AG09319 (cell line): ENCODE results near the gene ADCK2.
"Not testable (repeated sequence)": the region's sequence is repeated elsewhere in the genome, so short reads cannot be mapped to it uniquely, and the experiment has no call there.

ENCODE experiments used
- DNase-seq: peaks from one replicate; pipeline ENCODE4 v3.0.0-alpha.2; 2010; ENCODE audit warnings: low read depth; ENCODE audit errors: extremely low read depth
- TF ChIP-seq, protein P1 (sequence below): IDR thresholded peaks from 2 replicates; pipeline ENCODE4 v1.5.1; 2011; ENCODE audit warnings: low read depth, mild to moderate bottlenecking, inconsistent platforms, low read length, moderate library complexity

The ADCK2 gene

DNA sequence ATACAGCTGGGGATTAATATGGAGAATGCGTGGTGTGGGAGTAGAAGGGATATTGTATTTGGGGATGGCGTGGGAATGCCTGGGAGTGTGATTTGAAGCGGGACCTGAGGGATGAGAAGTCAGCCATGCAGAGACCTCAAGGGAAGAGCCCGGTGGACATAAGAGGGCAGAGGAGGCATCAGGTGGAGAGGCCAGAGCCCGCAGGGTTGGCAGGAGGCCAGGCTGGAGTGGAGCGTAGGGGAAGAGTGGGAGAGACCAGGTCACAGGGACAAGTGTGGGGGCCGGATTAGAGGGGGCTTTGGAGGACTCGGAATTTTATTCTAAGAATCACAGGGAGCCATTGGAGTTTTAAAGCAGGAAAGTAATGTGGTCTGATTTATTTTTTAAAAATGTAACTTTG, 25.7 kb downstream of the ADCK2 start:
- DNase-seq, result no peak
- TF ChIP-seq, protein P1, sequence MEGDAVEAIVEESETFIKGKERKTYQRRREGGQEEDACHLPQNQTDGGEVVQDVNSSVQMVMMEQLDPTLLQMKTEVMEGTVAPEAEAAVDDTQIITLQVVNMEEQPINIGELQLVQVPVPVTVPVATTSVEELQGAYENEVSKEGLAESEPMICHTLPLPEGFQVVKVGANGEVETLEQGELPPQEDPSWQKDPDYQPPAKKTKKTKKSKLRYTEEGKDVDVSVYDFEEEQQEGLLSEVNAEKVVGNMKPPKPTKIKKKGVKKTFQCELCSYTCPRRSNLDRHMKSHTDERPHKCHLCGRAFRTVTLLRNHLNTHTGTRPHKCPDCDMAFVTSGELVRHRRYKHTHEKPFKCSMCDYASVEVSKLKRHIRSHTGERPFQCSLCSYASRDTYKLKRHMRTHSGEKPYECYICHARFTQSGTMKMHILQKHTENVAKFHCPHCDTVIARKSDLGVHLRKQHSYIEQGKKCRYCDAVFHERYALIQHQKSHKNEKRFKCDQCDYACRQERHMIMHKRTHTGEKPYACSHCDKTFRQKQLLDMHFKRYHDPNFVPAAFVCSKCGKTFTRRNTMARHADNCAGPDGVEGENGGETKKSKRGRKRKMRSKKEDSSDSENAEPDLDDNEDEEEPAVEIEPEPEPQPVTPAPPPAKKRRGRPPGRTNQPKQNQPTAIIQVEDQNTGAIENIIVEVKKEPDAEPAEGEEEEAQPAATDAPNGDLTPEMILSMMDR, result no peak

DNA sequence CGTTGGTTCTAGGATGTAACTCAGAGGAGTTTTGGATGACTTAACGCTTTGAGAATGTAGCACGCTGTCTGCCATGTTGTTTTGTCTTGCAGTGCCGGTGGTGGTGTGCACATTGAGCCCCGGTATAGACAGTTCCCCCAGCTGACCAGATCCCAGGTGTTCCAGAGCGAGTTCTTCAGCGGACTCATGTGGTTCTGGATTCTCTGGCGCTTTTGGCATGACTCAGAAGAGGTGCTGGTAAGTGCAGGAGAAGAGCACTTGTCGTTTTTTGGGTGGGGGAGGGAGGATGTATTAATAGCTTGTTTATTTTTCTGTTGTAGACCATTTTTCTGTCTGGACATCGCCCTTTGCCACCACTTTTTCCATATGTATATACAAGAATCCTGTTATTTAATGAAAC, 30.0 kb downstream of the ADCK2 start:
- TF ChIP-seq, protein P1, result no peak
- no peak for DNase-seq

DNA sequence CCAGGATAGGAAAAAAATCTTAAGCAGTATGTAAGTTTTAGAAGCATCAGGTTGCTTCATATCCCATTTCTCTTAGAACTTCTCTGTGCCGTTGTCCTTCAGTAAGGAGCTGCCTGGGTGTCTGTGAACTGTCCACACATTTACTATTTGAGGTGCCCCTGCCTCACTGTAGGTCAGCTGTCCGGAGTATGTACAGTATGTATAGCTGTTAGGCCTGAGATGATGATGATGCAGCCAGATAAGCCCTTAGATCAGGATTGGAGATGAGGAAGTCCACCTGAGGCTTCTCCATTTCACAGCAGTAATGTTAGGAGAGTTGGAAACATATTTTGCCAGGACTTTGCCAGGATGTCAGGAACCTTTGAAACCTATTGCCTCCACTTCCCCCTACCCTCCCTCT, 31.5 kb downstream of the ADCK2 start:
- no peak for DNase-seq
- TF ChIP-seq, protein P1, result no peak

DNA sequence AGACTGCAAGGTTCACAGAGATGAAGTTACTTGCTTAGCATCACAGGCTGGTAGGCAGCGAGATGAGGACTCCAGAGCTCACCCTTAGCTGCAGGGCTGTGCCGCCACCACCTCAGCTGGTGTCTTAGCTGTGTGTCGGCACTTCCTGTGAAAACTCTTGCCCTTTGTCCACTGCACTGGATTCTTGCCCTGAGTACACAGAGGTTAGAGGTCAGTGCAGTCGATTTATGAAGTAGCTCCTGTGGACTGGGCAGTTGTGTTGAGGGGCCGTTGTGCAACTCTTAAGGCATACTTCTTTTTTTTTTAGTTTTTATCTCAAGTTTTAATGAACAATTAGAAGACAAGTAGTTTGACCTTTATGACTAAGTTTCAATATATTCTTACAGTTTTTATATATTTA, 34.4 kb downstream of the ADCK2 start:
- no peak for DNase-seq
- TF ChIP-seq, protein P1, result no peak

DNA sequence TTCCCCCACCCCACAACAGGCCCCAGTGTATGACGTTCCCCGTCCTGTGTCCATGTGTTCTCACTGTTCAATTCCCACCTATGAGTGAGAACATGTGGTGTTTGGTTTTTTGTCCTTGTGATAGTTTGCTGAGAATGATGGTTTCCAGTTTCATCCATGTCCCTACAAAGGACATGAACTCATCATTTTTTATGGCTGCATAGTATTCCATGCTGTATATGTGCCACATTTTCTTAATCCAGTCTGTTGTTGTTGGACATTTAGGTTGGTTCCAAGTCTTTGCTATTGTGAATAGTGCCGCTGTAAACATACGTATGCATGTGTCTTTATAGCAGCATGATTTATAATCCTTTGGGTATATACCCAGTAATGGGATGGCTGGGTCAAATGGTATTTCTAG, 36.0 kb downstream of the ADCK2 start:
- DNase-seq, result not testable (repeated sequence)

DNA sequence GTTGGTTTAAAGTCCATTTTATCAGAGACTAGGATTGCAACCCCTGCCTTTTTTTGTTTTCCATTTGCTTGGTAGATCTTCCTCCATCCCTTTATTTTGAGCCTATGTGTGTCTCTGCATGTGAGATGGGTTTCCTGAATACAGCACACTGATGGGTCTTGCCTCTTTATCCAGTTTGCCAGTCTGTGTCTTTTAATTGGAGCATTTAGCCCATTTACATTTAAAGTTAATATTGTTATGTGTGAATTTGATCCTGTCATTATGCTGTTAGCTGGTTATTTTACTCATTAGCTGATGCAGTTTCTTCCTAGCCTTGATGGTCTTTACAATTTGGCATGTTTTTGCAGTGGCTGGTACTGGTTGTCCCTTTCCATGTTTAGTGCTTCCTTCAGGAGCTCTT, 39.6 kb downstream of the ADCK2 start:
- not testable (repeated sequence) for DNase-seq

DNA sequence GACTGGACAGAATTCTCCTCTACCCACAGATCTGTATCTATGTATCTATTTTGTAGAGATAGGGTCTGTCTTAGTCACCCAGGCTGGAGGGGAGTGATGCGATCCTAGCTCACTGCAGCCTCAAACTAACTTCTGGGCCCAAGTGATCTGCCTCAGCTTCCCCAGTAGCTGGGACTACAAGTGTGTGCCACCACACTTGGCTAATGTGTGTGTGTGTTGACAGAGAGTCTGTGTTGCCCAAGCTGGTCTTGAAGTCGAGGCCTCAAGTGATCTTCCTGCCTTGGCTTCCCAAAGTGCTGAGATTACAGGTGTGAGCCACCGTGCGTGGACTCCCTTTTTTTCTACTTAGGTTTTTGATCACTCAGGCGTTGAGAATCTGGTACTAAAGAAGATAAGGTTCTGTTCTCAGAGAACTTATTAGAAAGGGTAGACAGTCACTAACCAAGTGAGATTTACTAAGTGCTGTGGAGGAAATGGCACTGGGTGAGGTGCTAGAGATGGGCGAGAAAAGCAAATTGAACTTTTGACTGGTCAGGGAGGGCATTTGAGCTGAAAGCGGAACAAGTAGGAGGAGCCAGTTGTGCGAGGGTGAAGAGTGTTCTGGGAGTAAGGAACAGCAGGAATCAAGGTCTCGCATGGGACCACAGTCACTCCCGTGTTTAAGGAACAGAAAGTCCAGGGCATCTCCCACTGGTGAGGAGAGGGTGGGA, 41.7 kb downstream of the ADCK2 start:
- TF ChIP-seq, protein P1, result no peak
- no peak for DNase-seq

DNA sequence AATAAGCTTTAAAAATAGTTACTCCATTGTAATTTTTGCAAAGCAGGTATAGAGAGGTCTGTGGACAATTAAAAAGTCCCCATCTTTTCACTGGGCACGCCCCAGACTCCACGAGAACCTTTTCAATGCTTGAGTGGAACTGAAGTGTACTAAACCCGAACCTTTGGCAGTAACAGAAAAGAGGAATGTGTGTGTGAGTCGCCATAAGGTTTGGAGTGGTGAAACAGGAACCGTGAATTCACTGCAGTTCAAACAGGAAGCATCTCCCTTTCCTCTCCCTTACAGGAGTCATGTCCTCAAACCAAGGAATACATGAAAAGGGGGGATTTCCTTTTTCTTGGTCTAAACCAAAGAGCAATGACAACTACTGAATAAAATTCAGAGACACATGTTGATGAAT, 47.0 kb downstream of the ADCK2 start:
- TF ChIP-seq, protein P1, result no peak
- DNase-seq, result no peak

DNA sequence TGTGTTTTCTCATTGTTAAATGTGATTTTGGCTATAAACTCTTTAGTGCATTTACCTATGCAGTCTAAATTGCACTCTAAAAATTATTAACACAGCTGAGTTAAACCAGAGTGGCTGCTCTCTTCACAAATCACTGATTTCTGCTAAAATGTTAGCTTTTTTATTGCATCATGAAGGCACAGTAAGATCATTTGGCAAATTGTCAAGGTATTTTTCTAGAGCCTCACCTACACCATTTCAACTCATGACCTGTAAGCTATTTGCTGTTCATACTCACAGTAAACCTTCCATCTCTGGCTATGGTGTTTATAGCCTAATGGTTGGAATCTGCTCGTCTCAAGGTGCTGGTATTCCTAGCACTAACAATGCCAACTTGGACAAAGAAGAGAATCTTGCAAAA, 49.5 kb downstream of the ADCK2 start:
- DNase-seq, result no peak
- TF ChIP-seq, protein P1, result no peak
